ENCODE results near the gene B3GALT5. TPM values are rescaled to one million over a fixed set of nuclear protein-coding genes. Genes with fewer than 3 reads are reported as not detected.

Gene B3GALT5
- total RNA-seq, 2 experiments from 2014 or later, result not detected

DNA sequence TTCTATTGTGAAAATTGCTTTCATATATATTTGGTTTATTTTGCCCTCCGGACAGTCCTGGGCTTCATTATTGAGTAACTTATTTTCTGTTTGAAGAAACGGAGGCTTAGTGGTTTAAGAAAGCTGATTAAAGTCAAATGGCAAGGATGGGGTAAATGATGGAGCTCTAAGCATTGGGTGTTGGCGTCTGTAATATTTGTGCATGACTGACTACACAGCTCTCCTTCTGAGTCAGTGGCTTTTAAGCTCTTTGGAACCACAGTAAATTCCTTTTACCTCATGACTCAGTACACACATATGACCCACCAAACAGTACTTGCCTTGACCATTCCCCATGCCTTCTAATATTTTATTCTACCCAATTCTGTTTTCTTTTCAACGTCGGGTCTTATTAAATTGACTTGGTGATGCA, 21.0 kb downstream of the B3GALT5 start:
- no peak for ATAC-seq
- TF ChIP-seq, protein P1, sequence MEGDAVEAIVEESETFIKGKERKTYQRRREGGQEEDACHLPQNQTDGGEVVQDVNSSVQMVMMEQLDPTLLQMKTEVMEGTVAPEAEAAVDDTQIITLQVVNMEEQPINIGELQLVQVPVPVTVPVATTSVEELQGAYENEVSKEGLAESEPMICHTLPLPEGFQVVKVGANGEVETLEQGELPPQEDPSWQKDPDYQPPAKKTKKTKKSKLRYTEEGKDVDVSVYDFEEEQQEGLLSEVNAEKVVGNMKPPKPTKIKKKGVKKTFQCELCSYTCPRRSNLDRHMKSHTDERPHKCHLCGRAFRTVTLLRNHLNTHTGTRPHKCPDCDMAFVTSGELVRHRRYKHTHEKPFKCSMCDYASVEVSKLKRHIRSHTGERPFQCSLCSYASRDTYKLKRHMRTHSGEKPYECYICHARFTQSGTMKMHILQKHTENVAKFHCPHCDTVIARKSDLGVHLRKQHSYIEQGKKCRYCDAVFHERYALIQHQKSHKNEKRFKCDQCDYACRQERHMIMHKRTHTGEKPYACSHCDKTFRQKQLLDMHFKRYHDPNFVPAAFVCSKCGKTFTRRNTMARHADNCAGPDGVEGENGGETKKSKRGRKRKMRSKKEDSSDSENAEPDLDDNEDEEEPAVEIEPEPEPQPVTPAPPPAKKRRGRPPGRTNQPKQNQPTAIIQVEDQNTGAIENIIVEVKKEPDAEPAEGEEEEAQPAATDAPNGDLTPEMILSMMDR (IDR thresholded peaks at IDR 0.05), result no peak
- H3K9me3 Mint-ChIP-seq, result no peaks in the 10 kb centered on the region
- no peak overlapping the region for H3K27ac Mint-ChIP-seq
- no peaks in the 10 kb centered on the region for H3K36me3 Mint-ChIP-seq (ENCODE audit: low read depth)
- ChIA-PET CTCF (no interaction called here), POLR2A (no interaction called here)
- no peak for DNase-seq
- H3K4me3 Mint-ChIP-seq, result no peak overlapping the region
- intact Hi-C loops (cut with micrococcal nuclease), result no loop called here
- no peaks in the 10 kb centered on the region for H3K4me1 Mint-ChIP-seq (ENCODE audit: low read depth)
- H3K27me3 Mint-ChIP-seq, result peaks cover 10% of the 10 kb centered on the region

DNA sequence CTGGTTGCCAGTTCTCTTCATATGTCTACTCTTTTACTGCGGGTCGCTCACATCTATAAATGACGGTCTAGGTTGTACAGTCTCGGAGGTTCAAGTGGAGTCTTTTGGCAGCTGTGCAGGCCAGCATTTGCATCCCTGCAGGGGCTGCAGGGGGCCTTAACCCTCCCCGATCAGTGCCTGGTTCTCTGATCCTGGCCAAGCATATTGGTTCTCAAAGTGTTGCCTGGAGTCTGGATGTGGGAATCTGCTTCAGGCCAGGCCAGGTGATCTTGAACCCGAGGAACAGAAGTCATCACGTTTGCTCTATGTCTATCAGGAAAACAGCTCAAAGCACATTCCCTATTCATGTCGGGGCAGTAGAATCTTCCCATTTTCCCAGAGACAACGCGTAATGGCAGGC, 21.8 kb downstream of the B3GALT5 start:
- H3K4me3 Mint-ChIP-seq, result no peak overlapping the region
- no peak for ATAC-seq
- ChIA-PET CTCF (interaction anchor here (0.9 kb wide), 1 partner anchor 116 kb away, joined by 3 read pairs; no protein-coding TSS in a partner anchor), POLR2A (no interaction called here)
- H3K4me1 Mint-ChIP-seq (ENCODE audit: low read depth), result no peaks in the 10 kb centered on the region
- no peaks in the 10 kb centered on the region for H3K9me3 Mint-ChIP-seq
- TF ChIP-seq, protein P1 (IDR thresholded peaks at IDR 0.05), result no peak
- DNase-seq, result no peak
- peaks cover 11% of the 10 kb centered on the region for H3K27me3 Mint-ChIP-seq
- no peak overlapping the region for H3K27ac Mint-ChIP-seq
- no peaks in the 10 kb centered on the region for H3K36me3 Mint-ChIP-seq (ENCODE audit: low read depth)
- intact Hi-C loops (cut with micrococcal nuclease), result no loop called here

DNA sequence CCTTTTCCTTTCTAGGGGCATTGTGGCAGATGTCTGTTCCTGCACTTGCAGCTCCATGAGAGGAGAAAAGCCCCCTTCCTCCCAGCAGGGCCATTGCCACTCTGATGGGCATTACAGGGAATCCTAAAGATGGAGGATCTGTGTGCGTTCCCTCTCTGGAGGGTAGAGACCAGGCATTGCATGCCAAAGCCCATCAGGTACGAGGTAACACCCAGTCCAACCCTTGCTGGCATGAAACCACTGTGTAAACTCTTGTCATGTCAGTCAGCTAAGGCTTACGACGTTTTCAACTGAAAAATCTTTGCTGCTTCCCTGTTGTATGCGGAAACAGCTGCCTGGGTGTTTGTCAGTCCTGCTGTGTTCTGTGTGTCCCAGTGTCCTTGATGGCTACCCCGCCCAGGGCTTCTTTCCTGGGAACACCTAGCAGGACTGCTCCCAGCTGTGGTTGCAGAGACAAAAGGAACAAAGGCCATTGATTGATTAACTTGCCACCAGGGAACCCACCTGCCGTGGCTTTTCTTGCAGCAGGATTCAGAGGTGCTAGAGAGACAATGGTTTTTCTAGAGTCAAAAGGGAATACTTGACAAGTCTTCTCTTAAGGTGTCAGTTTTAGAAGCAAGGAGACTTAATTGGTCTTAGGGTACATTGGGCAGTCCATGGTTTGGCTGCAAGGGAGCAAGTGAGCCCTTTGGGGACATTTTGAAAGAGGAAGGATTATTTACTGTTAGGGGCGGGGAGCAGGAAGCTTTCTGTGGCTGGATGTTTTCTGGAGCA, 24.6 kb downstream of the B3GALT5 start:
- ChIA-PET POLR2A (no interaction called here), CTCF (no interaction called here)
- no peak for DNase-seq
- intact Hi-C loops (cut with micrococcal nuclease), result no loop called here
- TF ChIP-seq, protein P1 (IDR thresholded peaks at IDR 0.05), result no peak
- no peak overlapping the region for H3K27ac Mint-ChIP-seq
- no peak overlapping the region for H3K4me3 Mint-ChIP-seq
- ATAC-seq, result no peak
- no peaks in the 10 kb centered on the region for H3K4me1 Mint-ChIP-seq (ENCODE audit: low read depth)
- H3K27me3 Mint-ChIP-seq, result peaks cover 11% of the 10 kb centered on the region
- no peaks in the 10 kb centered on the region for H3K36me3 Mint-ChIP-seq (ENCODE audit: low read depth)
- H3K9me3 Mint-ChIP-seq, result no peaks in the 10 kb centered on the region

DNA sequence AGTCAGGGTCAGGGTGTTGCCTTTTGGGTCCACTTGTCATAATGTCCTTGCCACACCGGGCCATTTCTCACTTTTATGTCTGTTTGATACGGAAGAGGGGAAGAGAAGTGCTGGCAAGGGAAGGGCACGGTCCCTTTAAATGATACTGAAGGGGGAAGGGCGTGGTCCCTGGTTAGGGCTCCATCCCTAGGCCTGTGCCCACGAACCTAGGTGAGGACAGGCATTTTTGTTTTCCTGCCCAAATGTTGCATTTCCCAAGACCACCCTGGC, 25.2 kb downstream of the B3GALT5 start:
- CTCF ChIA-PET, result no interaction called here
- Mint-ChIP-seq H3K4me1 (ENCODE audit: low read depth) (no peaks in the 10 kb centered on the region), H3K27ac (no peak overlapping the region), H3K9me3 (no peaks in the 10 kb centered on the region), H3K27me3 (peaks cover 11% of the 10 kb centered on the region), H3K4me3 (no peak overlapping the region), H3K36me3 (ENCODE audit: low read depth) (no peaks in the 10 kb centered on the region)
- no peak for DNase-seq
- no peak for ATAC-seq
- TF ChIP-seq, protein P1 (IDR thresholded peaks at IDR 0.05), result no peak
- POLR2A ChIA-PET, result no interaction called here
- intact Hi-C loops (cut with micrococcal nuclease), result no loop called here

DNA sequence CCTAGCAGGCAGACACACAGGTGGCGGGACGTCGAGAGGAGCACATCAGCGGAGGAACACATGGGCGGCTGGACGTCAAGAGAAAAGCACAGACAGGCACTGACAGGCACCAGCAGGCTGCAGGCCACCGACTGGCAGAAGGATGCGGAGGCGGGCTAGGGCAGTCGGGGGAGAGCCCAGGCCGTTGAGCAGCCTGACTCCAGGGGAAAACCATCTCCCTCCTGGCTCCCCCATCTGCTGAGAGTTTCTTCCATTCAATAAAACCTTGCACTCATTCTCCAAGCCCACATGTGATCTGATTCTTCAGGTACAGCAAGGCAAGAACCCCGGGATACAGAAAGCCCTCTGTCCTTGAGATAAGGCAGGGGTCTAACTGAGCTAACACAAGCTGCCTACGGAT, 25.5 kb downstream of the B3GALT5 start:
- intact Hi-C loops (cut with micrococcal nuclease), result no loop called here
- ATAC-seq, result no peak
- Mint-ChIP-seq H3K27ac (no peak overlapping the region), H3K4me1 (ENCODE audit: low read depth) (no peaks in the 10 kb centered on the region), H3K27me3 (peaks cover 11% of the 10 kb centered on the region), H3K36me3 (ENCODE audit: low read depth) (no peaks in the 10 kb centered on the region), H3K4me3 (no peak overlapping the region), H3K9me3 (no peaks in the 10 kb centered on the region)
- ChIA-PET POLR2A (no interaction called here), CTCF (no interaction called here)
- no peak for DNase-seq
- TF ChIP-seq, protein P1 (IDR thresholded peaks at IDR 0.05), result no peak

Measured in activated CD8-positive, alpha-beta T cell treated with anti-CD3 and anti-CD28 coated beads for 36 hours (primary cell).